Activated CD8-positive, alpha-beta memory T cell treated with anti-CD3 and anti-CD28 coated beads for 48 hours (primary cell): ENCODE results near the gene RPL13.
"Not testable (repeated sequence)": the region's sequence is repeated elsewhere in the genome, so short reads cannot be mapped to it uniquely, and the experiment has no call there.

Source experiments
- DNase-seq, 3 experiments: peaks; one replicate each; pipeline ENCODE4 v3.0.0-alpha.2; 2020; ENCODE audit warnings: low read depth in 2 of 3, low spot score in 2 of 3

RPL13 gene

GRCh38 chr16:89562939-89563338 lies 2.5 kb downstream of the RPL13 start:
- DNase-seq: no peak

- no peak for DNase-seq
These were observed 3.3 kb downstream of the RPL13 start for GRCh38 chr16:89563639-89564392.

- peak in 1 of 3 experiments; percentile 52 for DNase-seq
These were observed 4.2 kb downstream of the RPL13 start for GRCh38 chr16:89564476-89565255.

- DNase-seq: no peak
These were observed 4.7 kb downstream of the RPL13 start for GRCh38 chr16:89565256-89565505.

GRCh38 chr16:89565506-89566372 lies 5.3 kb downstream of the RPL13 start:
- DNase-seq: peak; percentile 58 to 68 (median 59)

- DNase-seq: no peak
These were observed 7.4 kb downstream of the RPL13 start for GRCh38 chr16:89567656-89568594.

GRCh38 chr16:89569506-89570341 lies 9.2 kb downstream of the RPL13 start:
- no peak for DNase-seq

- no peak for DNase-seq
These were observed 10.0 kb downstream of the RPL13 start for GRCh38 chr16:89570342-89570923.

- not testable (repeated sequence) for DNase-seq
These were observed 10.6 kb downstream of the RPL13 start for GRCh38 chr16:89570983-89571598.

GRCh38 chr16:89571636-89572035 lies 11.2 kb downstream of the RPL13 start:
- DNase-seq: no peak

- DNase-seq: no peak
These were observed 11.6 kb downstream of the RPL13 start for GRCh38 chr16:89572073-89572484.

GRCh38 chr16:89572485-89573205 lies 12.2 kb downstream of the RPL13 start:
- no peak for DNase-seq

GRCh38 chr16:89573826-89574680 lies 13.6 kb downstream of the RPL13 start:
- no peak for DNase-seq

GRCh38 chr16:89574681-89575246 lies 14.3 kb downstream of the RPL13 start:
- DNase-seq: peak in 1 of 3 experiments; percentile 36

- DNase-seq: no peak
These were observed 15.0 kb downstream of the RPL13 start, which contains the start of gene CPNE7 for GRCh38 chr16:89575247-89576152. Gene CPNE7 (plus strand): TSS chr16:89575758. CDS start chr16:89575898, 140 bp downstream.
